Keratinocyte (primary cell): Measurements from ENCODE around the gene CFI.

Experiments
- EZH2 ChIP-seq: IDR thresholded peaks from one replicate; pipeline ENCODE4 v1.6.1; 2012; ENCODE audit warnings: inconsistent platforms, mild to moderate bottlenecking, low read length, moderate library complexity
- TF ChIP-seq, protein P1 (sequence below), 3 experiments: IDR thresholded peaks in 1 of 3; conservative IDR thresholded peaks in 1 of 3; optimal IDR thresholded peaks in 1 of 3; 2 replicates in 2 of 3; 3 replicates in 1 of 3; pipeline versions ENCODE3 to v1.5.1; 2011; ENCODE audit warnings: low read length in 3 of 3, mild to moderate bottlenecking in 3 of 3, moderate library complexity in 2 of 3, control low read depth in 1 of 3, inconsistent platforms in 1 of 3; ENCODE audit not compliant: insufficient read depth in 2 of 3; ENCODE audit errors: extremely low read depth in 1 of 3

DNA sequence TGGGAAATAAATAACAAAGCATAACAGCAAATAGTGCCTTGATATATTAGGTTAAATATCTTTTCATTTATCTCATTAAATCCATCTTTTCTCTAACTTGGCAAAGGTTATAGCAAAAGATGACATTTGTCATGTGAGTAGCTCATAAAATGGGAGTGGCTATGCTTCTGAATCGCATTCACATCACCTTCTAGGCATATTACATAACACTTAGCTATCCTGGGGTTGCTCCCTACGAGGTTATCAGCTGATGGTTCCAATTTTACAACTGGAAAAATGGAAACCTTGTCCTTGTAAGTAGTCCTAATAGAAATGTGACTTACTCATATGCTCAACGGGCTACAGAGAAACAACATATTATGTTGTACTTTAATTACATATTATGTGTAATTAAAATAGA, 88.3 kb downstream of the CFI start:
- no peak for TF ChIP-seq EZH2
- TF ChIP-seq, protein P1, sequence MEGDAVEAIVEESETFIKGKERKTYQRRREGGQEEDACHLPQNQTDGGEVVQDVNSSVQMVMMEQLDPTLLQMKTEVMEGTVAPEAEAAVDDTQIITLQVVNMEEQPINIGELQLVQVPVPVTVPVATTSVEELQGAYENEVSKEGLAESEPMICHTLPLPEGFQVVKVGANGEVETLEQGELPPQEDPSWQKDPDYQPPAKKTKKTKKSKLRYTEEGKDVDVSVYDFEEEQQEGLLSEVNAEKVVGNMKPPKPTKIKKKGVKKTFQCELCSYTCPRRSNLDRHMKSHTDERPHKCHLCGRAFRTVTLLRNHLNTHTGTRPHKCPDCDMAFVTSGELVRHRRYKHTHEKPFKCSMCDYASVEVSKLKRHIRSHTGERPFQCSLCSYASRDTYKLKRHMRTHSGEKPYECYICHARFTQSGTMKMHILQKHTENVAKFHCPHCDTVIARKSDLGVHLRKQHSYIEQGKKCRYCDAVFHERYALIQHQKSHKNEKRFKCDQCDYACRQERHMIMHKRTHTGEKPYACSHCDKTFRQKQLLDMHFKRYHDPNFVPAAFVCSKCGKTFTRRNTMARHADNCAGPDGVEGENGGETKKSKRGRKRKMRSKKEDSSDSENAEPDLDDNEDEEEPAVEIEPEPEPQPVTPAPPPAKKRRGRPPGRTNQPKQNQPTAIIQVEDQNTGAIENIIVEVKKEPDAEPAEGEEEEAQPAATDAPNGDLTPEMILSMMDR (optimal IDR thresholded peaks at IDR 0.05 in 1 of 3, IDR thresholded peaks at IDR 0.05 in 1 of 3, conservative IDR thresholded peaks at IDR 0.05 in 1 of 3; ENCODE audit: extremely low read depth in 1 of 3, insufficient read depth in 2 of 3, low read length in 3 of 3): no peak
